Naive thymus-derived CD4-positive, alpha-beta T cell (primary cell): ENCODE measurements around the gene NUP50. TPM values are rescaled to one million over a fixed set of nuclear protein-coding genes. Genes with fewer than 3 reads are reported as not detected.

Experiments used
- ATAC-seq: fragments of 150-1000 bp; cut with Tn5 transposase; 2 replicates; pipeline ENCODE4 v1.10.0; 2021; ENCODE audit warnings: mild to moderate bottlenecking, moderate library complexity
- CTCF ChIA-PET: fragments of 350-600 bp; sonication (Branson Sonifier 250); formaldehyde crosslinking; loops from one replicate; lab custom pipeline; 2021; ENCODE audit warnings: antibody characterized with exemption; lab: Charles Lee
- POLR2A ChIA-PET: fragments of 350-600 bp; sonication (Branson Sonifier 250); formaldehyde crosslinking; loops from one replicate; lab custom pipeline; 2021; ENCODE audit warnings: antibody characterized with exemption, inconsistent platforms; lab: Charles Lee
- DNase-seq, 9 donors: peaks; one replicate each; pipeline versions ENCODE4 v3.0.0 to v3.0.0-alpha.2; 2020 to 2022; ENCODE audit warnings: mixed read lengths in 1 of 9
- H3K27ac ChIP-seq: one replicate; pipeline ENCODE4 v1.7.0; 2013; ENCODE audit warnings: mild to moderate bottlenecking, low read depth, low read length, moderate library complexity
- H3K27me3 ChIP-seq, 2 donors: one replicate each; pipeline ENCODE4 v1.7.0; 2013; ENCODE audit warnings: low read length in 2 of 2, mild to moderate bottlenecking in 2 of 2, moderate library complexity in 2 of 2; ENCODE audit not compliant: control insufficient read depth in 2 of 2, insufficient read depth in 2 of 2
- H3K36me3 ChIP-seq, 3 experiments: 1 replicate in 2 of 3; 2 replicates in 1 of 3; pipeline ENCODE4 v1.7.0; 2013; ENCODE audit warnings: low read length in 3 of 3, mild to moderate bottlenecking in 3 of 3, moderate library complexity in 1 of 3; ENCODE audit not compliant: insufficient read depth in 3 of 3, control insufficient read depth in 2 of 3
- H3K4me1 ChIP-seq, 2 donors: one replicate each; pipeline ENCODE4 v1.7.0; 2013; ENCODE audit warnings: low read length in 2 of 2, mild to moderate bottlenecking in 2 of 2, moderate library complexity in 1 of 2; ENCODE audit not compliant: control insufficient read depth in 2 of 2, insufficient read depth in 2 of 2
- H3K4me3 ChIP-seq: 2 replicates; pipeline ENCODE4 v1.7.0; 2013; ENCODE audit warnings: mild to moderate bottlenecking, low read length
- H3K9me3 ChIP-seq, 3 experiments: 1 replicate in 2 of 3; 2 replicates in 1 of 3; pipeline ENCODE4 v1.7.0; 2013; ENCODE audit warnings: low read length in 3 of 3; ENCODE audit not compliant: control insufficient read depth in 2 of 3
- H3K27ac Mint-ChIP-seq, 9 donors: one replicate each; pipeline ENCODE4 v1.8.0; 2020 to 2022; ENCODE audit warnings: mixed read lengths in 9 of 9, mild to moderate bottlenecking in 8 of 9, moderate library complexity in 5 of 9, inconsistent platforms in 2 of 9
- H3K27me3 Mint-ChIP-seq, 5 donors: one replicate each; pipeline ENCODE4 v1.8.0; 2021 to 2022; ENCODE audit warnings: mixed read lengths in 5 of 5, mild to moderate bottlenecking in 1 of 5
- H3K36me3 Mint-ChIP-seq, 5 donors: one replicate each; pipeline ENCODE4 v1.8.0; 2020 to 2022; ENCODE audit warnings: mixed read lengths in 5 of 5, mild to moderate bottlenecking in 3 of 5, inconsistent platforms in 1 of 5
- H3K4me1 Mint-ChIP-seq, 7 donors: one replicate each; pipeline ENCODE4 v1.8.0; 2020 to 2022; ENCODE audit warnings: mixed read lengths in 7 of 7, mild to moderate bottlenecking in 3 of 7, inconsistent platforms in 1 of 7
- H3K4me3 Mint-ChIP-seq, 10 donors: one replicate each; pipeline ENCODE4 v1.8.0; 2020 to 2022; ENCODE audit warnings: mild to moderate bottlenecking in 10 of 10, mixed read lengths in 10 of 10, moderate library complexity in 6 of 10, inconsistent platforms in 2 of 10
- H3K9me3 Mint-ChIP-seq, 11 donors: one replicate each; pipeline ENCODE4 v1.8.0; 2020 to 2022; ENCODE audit warnings: mixed read lengths in 11 of 11, mild to moderate bottlenecking in 4 of 11, inconsistent platforms in 1 of 11, moderate library complexity in 1 of 11
- intact Hi-C, 2 donors: fragments of 100-400 bp; cut with micrococcal nuclease; formaldehyde crosslinking; loops; one replicate each; pipeline ENCODE4 v1.15.1; 2023
- polyA plus RNA-seq, 2 donors: library from polyadenylated mRNA; unstranded; fragments of 300-500 nt; fragmentation: Illumina TruSeq; gene quantifications; one replicate each; pipeline ENCODE4 v1.2.3, GENCODE V29; 2021
- total RNA-seq, 6 experiments: library from RNA in 5 of 6; stranded (reverse) in 5 of 6; gene quantifications; 1 replicate in 5 of 6; 2 replicates in 1 of 6; pipeline ENCODE4 v1.2.3 and lab custom pipeline; 2021 to 2026

The NUP50 gene
- total and polyA plus RNA-seq, 7 experiments from 2014 or later, result 50.6 to 151 (median 113) TPM

DNA sequence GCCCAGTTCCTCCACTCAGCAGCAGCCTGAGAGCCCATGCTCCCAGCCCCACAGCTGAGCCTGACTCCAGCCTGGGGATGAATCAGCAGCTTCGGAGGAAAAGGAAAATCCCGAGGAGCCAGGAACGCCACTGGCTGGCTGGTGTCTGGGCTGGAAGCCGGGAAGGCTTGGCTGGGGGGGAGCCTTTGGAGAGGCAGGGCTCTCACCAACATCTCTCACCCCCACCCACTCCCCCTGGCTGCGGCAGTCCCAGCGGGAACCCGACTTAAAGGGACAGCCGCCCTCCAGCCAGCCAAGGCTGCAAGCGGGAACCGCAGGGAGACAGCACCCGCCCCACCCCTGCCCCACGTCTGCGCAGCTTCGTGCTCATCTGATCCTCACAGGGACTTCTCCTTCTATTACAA is 48.6 kb downstream of the NUP50 start:
- ATAC-seq (no peak), DNase-seq (no peak)
- no peaks in the 10 kb centered on the region for H3K9me3 Mint-ChIP-seq
- Histone ChIP-seq H3K4me3 (no peak overlapping the region), H3K9me3 (no peaks in the 10 kb centered on the region), H3K36me3 (peaks cover 0 to 25% (median 0%) of the 10 kb centered on the region in 3 experiments), H3K27me3 (no peaks in the 10 kb centered on the region), H3K4me1 (no peaks in the 10 kb centered on the region), H3K27ac (no peak overlapping the region)
- H3K36me3 Mint-ChIP-seq, result peaks cover 0 to 9% (median 0%) of the 10 kb centered on the region in 5 donors
- CTCF ChIA-PET, result no interaction called here
- peaks cover 0 to 10% (median 4%) of the 10 kb centered on the region in 7 donors for H3K4me1 Mint-ChIP-seq
- H3K4me3 Mint-ChIP-seq, result no peak overlapping the region
- intact Hi-C loops, result no loop called here
- no peaks in the 10 kb centered on the region for H3K27me3 Mint-ChIP-seq
- POLR2A ChIA-PET, result interaction anchor here (0.7 kb wide), 1 partner anchor 84 kb away, joined by 5 read pairs; no protein-coding TSS in a partner anchor
- no peak overlapping the region for H3K27ac Mint-ChIP-seq

DNA sequence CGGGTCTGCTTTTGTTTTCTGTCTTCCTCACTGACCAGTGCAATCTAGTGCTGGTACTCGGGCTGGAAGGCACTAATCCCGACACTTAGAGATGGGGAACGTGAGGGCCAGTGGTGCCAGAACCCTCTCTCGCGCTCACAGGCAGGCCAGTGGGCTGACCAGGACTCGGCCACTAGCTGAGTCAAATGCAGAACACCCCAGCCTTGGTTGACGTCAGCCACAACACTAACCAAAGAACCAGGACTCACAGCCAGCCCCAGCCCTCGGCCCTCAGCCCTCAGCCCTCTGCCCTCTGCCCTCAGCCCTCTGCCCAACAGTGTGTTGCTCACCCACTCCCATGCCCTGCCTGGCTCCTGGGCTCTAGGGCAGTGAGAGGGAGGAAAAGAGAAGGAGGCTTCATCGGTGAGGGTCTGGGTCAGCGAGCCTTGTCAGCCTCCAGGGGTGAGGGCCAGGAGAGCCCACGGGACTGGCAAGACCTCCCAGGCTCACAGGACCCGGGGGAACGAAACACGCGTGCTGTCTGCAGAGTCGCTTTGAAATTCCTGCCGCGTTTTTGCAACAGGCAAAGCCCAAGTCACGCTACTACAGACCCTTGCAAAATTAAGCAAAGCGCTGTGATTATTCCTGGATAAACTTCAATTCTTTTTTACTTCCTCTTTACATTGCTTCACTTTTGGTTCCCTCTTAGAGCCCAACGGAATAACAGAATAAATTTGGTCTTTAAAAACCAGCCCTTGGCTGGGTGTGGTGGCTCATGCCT is 49.4 kb downstream of the NUP50 start:
- Histone ChIP-seq H3K4me3 (no peak overlapping the region), H3K36me3 (peaks cover 0 to 17% (median 0%) of the 10 kb centered on the region in 3 experiments), H3K27ac (no peak overlapping the region), H3K27me3 (no peaks in the 10 kb centered on the region), H3K4me1 (no peaks in the 10 kb centered on the region), H3K9me3 (no peaks in the 10 kb centered on the region)
- ChIA-PET CTCF (no interaction called here), POLR2A (interaction anchor here (0.7 kb wide), 1 partner anchor 83 kb away, joined by 5 read pairs; no protein-coding TSS in a partner anchor)
- Mint-ChIP-seq H3K9me3 (no peaks in the 10 kb centered on the region), H3K4me3 (no peak overlapping the region), H3K36me3 (peaks cover 0 to 9% (median 0%) of the 10 kb centered on the region in 5 donors), H3K27ac (no peak overlapping the region), H3K4me1 (peaks cover 0 to 10% (median 4%) of the 10 kb centered on the region in 7 donors), H3K27me3 (no peaks in the 10 kb centered on the region)
- intact Hi-C loops, result no loop called here
- ATAC-seq (peak; percentile 64), DNase-seq (no peak)

DNA sequence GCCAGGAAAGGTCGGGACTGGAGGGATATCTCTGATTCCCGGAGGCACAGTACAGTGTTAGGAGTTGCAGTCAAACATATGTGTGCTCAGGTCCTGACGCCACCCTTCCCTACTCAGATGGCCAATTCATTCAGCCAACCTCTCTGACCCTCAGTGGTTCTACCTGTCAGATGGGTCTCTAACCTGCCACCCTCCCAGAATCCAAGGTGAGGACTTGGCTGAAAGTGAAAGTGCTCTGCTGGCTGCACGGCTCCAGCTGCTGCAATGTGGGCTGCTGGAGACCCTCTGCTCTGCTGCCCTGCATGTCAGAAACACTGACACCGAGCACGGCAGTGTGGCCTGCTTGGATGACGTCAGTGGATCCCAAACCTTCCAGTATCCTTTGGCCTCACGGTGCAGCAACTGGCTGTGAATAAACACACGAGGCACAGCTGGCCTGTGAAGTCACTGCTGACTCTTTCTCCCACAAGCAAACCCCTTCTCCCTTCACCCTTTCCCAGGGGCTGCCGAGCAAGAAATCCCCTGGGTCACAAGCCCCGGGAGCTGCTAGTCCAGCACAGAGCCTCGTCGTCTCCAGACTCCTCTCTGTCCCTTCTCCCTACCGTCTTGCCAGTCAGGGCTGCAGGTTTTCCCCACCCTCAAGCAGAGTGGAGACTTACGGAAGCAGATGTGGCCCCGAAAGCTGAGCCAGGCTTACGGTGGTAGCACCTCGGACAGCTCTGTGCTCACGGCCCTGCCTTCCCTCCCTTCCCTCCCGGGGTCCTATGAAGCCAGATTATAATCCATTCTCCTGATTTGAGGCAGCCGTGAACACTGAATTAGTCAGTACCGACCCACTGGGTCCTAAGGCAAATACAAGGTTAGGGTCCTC is 52.6 kb downstream of the NUP50 start:
- Histone ChIP-seq H3K9me3 (no peaks in the 10 kb centered on the region), H3K27ac (no peak overlapping the region), H3K4me1 (no peaks in the 10 kb centered on the region), H3K4me3 (no peak overlapping the region), H3K36me3 (peaks cover 0 to 8% (median 0%) of the 10 kb centered on the region in 3 experiments), H3K27me3 (no peaks in the 10 kb centered on the region)
- H3K27ac Mint-ChIP-seq, result no peak overlapping the region
- no peak for ATAC-seq
- CTCF ChIA-PET, result no interaction called here
- H3K4me1 Mint-ChIP-seq, result peaks cover 4 to 22% (median 8%) of the 10 kb centered on the region in 7 donors
- H3K27me3 Mint-ChIP-seq, result no peaks in the 10 kb centered on the region
- no peaks in the 10 kb centered on the region for H3K9me3 Mint-ChIP-seq
- POLR2A ChIA-PET, result no interaction called here
- H3K36me3 Mint-ChIP-seq, result peaks cover 0 to 8% (median 0%) of the 10 kb centered on the region in 5 donors
- no peak for DNase-seq
- H3K4me3 Mint-ChIP-seq, result no peak overlapping the region
- intact Hi-C loops, result no loop called here

DNA sequence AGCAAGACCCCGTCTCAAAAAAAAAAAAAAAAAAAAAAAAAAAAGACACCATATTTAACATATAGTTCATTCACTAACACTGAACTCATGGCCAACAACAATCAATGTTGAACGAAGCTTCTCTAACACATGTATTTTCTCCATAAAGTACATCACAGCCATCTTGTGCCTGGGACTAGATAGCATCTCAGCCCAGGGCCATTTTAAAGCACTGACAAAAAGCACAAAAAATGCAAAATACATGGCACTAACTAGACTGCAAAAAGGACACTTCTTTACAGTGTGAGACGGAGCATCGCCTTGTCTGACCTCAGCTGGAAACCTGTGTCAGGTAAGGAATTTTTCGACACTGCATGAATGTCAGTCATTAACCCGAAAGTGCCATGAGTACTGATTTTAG is 53.6 kb downstream of the NUP50 start:
- no peak overlapping the region for H3K4me3 Mint-ChIP-seq
- peaks cover 0 to 3% (median 0%) of the 10 kb centered on the region in 5 donors for H3K36me3 Mint-ChIP-seq
- H3K4me1 ChIP-seq, result no peaks in the 10 kb centered on the region
- H3K27me3 ChIP-seq, result no peaks in the 10 kb centered on the region
- H3K36me3 ChIP-seq, result no peaks in the 10 kb centered on the region
- no peak for DNase-seq
- intact Hi-C loops, result no loop called here
- H3K27me3 Mint-ChIP-seq, result no peaks in the 10 kb centered on the region
- no peak overlapping the region for H3K27ac ChIP-seq
- H3K27ac Mint-ChIP-seq, result no peak overlapping the region
- H3K9me3 Mint-ChIP-seq, result no peaks in the 10 kb centered on the region
- ChIA-PET CTCF (no interaction called here), POLR2A (no interaction called here)
- H3K4me1 Mint-ChIP-seq, result peaks cover 4 to 24% (median 9%) of the 10 kb centered on the region in 7 donors
- no peak for ATAC-seq
- H3K9me3 ChIP-seq, result no peaks in the 10 kb centered on the region
- H3K4me3 ChIP-seq, result no peak overlapping the region

DNA sequence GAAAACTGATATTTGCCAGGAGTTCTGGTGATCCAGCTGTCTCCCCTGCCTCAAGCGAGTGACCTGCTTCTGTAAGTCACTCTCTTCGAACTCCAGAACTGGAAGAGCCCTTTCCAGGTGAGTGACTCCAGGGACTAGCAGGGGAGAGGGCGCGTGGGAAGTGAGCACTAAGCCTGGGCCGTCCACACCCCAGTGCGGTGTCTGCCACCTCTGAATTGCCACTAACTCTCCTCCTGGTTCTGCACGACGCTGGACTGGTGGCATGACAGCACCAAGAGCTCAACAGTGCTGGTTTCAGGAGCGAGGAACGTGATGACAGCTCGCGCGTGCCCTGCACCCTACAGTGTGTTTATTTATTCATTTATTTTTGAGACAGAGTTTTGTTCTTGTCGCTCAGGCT is 54.1 kb downstream of the NUP50 start:
- DNase-seq (no peak), ATAC-seq (no peak)
- intact Hi-C loops, result no loop called here
- Mint-ChIP-seq H3K4me3 (no peak overlapping the region), H3K4me1 (peaks cover 4 to 28% (median 13%) of the 10 kb centered on the region in 7 donors), H3K36me3 (peaks cover 0 to 3% (median 0%) of the 10 kb centered on the region in 5 donors), H3K27me3 (no peaks in the 10 kb centered on the region), H3K27ac (no peak overlapping the region), H3K9me3 (no peaks in the 10 kb centered on the region)
- H3K9me3 ChIP-seq, result no peaks in the 10 kb centered on the region
- no peak overlapping the region for H3K27ac ChIP-seq
- no peak overlapping the region for H3K4me3 ChIP-seq
- ChIA-PET POLR2A (interaction anchor here (0.6 kb wide), 1 partner anchor 1034 kb away, joined by 5 read pairs; no protein-coding TSS in a partner anchor), CTCF (no interaction called here)
- no peaks in the 10 kb centered on the region for H3K27me3 ChIP-seq
- no peaks in the 10 kb centered on the region for H3K36me3 ChIP-seq
- H3K4me1 ChIP-seq, result no peaks in the 10 kb centered on the region

DNA sequence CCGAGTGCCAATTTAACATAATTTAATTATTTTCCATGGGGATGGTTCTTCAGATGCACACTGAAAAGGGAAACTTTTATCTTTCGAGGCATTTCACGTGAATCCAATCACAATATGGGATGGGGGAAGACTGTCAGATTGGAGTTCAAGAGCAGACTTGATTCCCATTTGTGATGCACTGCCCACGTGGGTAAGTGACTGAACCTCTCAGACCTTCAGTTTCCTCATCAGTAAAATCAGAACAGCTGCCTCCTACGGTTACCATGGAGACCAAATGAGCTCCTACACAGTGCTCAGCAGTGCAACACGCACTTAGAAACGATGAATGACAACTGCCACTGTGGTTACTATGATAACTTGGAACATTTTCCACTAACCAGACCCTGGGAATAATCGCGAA is 55.3 kb downstream of the NUP50 start:
- Mint-ChIP-seq H3K9me3 (no peaks in the 10 kb centered on the region), H3K36me3 (peaks cover 0 to 3% (median 0%) of the 10 kb centered on the region in 5 donors), H3K27me3 (no peaks in the 10 kb centered on the region), H3K27ac (no peak overlapping the region), H3K4me1 (peaks cover 4 to 35% (median 22%) of the 10 kb centered on the region in 7 donors), H3K4me3 (no peak overlapping the region)
- CTCF ChIA-PET, result no interaction called here
- DNase-seq (peak in 1 of 9 donors; percentile 45), ATAC-seq (peak; percentile 61)
- POLR2A ChIA-PET, result no interaction called here
- no peak overlapping the region for H3K4me3 ChIP-seq
- no peaks in the 10 kb centered on the region for H3K36me3 ChIP-seq
- H3K9me3 ChIP-seq, result no peaks in the 10 kb centered on the region
- intact Hi-C loops, result no loop called here
- no peak overlapping the region for H3K27ac ChIP-seq
- no peaks in the 10 kb centered on the region for H3K4me1 ChIP-seq
- no peaks in the 10 kb centered on the region for H3K27me3 ChIP-seq
